H1 (cell line): Measurements from ENCODE around the gene MGAT4B. TPM values are rescaled to one million over a fixed set of nuclear protein-coding genes. Genes with fewer than 3 reads are reported as not detected.

Experiments used
- TBP ChIP-seq: IDR thresholded peaks from 2 replicates; pipeline ENCODE4 v1.6.1; 2011; ENCODE audit warnings: low read depth, low read length, improper control_type of control experiment
- polyA plus RNA-seq, 7 experiments: library from polyadenylated mRNA; depleted of rRNA in 3 of 7; stranded (reverse) in 5 of 7; unstranded in 2 of 7; fragments of >200 nt in 5 of 7; fragments of 200-250 nt in 2 of 7; gene quantifications; 1 replicate in 5 of 7; 2 replicates in 1 of 7; 4 replicates in 1 of 7; pipeline versions ENCODE4 v1.2.1 to v1.2.3, GENCODE V29; 2011 to 2013; ENCODE audit warnings: missing spikeins in 2 of 7, mixed read lengths in 2 of 7
- total RNA-seq: library from RNA; stranded (reverse); fragmentation: NEBNext Ultra II Directional; extraction: Animal tissue kit (Norgen Biotek cat#: 25700); gene quantifications from 2 replicates; pipeline ENCODE4 v1.2.1, GENCODE V29; 2021

The MGAT4B gene
- total and polyA plus RNA-seq, 2 of the 8 experiments (the other 6 are each of a cell fraction or from before 2014, with no cell fraction given): 116 to 128 TPM

DNA sequence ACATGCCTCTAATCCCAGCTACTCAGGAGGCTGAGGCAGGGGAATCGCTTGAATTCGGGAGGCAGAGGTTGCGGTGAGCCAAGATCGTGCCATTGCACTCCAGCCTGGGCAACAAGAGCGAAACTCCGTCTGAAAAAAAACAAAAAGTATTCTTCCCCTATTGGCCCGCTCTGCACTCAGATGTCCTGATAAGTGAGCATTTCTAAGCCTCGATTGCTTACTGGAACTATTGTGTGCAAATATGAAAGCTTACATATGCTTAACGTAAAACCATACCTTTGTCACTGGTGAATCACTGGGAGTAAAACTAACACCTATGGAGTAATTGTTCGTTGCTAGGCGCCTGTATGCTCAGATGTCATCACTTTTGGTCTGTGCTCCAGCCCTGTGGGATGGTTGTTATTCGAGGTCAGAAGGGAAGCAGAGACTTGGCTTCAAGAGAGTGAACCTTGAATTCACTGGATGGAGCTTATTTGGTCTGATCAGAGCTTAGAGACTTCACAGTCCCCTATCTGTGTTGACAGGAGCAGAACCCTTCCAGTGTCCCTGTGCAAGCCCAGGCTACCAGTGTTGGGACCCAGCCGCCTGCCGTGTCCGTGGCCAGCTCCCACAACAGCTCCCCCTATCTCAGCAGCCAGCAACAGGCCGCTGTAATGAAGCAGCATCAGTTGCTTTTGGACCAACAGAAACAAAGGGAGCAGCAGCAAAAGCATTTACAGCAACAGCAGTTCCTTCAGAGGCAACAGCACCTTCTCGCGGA, 38.2 kb downstream of the MGAT4B start (continued):
- 0 out of 2 replicates have a peak, but pooled peaks have one; percentile 30 for TF ChIP-seq TBP
